Measurements from ENCODE around the gene TTBK2. TPM values are rescaled to one million over a fixed set of nuclear protein-coding genes. Genes with fewer than 3 reads are reported as not detected.

Gene TTBK2
- total RNA-seq, 1 experiment from 2014 or later, result 17.2 TPM

- no peaks in the 10 kb centered on the region for H3K27me3 ChIP-seq (ENCODE audit: control insufficient read depth, insufficient read depth, low read length)
- ATAC-seq (peak; percentile 96), DNase-seq (ENCODE audit: low read depth, low spot score) (peak; percentile 41)
- in situ Hi-C loops (cut with HindIII; ENCODE audit: low pct_unique_long_range_greater_than_20kb, low sequenced_read_pairs), result no loop called here
- ChIA-PET POLR2A (interaction anchor here (1.1 kb wide), 1 partner anchor 398 kb away, joined by 3 read pairs; no protein-coding TSS in a partner anchor), CTCF (interaction anchor here (0.5 to 1.4 kb wide), 3 partner anchors 141 to 549 kb away, joined by 3 to 11 read pairs (median 4); no protein-coding TSS in a partner anchor)
- TF ChIP-seq REST (IDR thresholded peaks at IDR 0.05; ENCODE audit: insufficient read depth in 1 of 2, low read depth in 2 of 2, low read length in 1 of 2) (no peak), POLR2AphosphoS5 (IDR thresholded peaks at IDR 0.05; ENCODE audit: low read depth, low read length) (peak; percentile 82)
- intact Hi-C loops (cut with micrococcal nuclease; ENCODE audit: unreplicated experiment), result no loop called here
- H3K36me3 ChIP-seq (ENCODE audit: control insufficient read depth, insufficient read depth, low read length), result no peaks in the 10 kb centered on the region
- H3K9me3 ChIP-seq (ENCODE audit: control insufficient read depth, insufficient read depth, low read depth, low read length), result no peaks in the 10 kb centered on the region
- no TSS peak for BruUV-seq (replicated peaks)
- H3K4me3 ChIP-seq (ENCODE audit: low read depth in 2 of 2, low read length in 2 of 2), result peak within 1 kb of the TSS; percentile 77 to 78
- H3K4me1 ChIP-seq (ENCODE audit: control insufficient read depth, insufficient read depth, low read length), result 0 out of 2 replicates have a peak, but pooled peaks cover 11% of the 10 kb centered on the region
- H3K27ac ChIP-seq (ENCODE audit: low read length), result peak within 1 kb of the TSS; percentile 87
Measured at GRCh38 chr15:42736793-42737528, 183.6 kb downstream of the TTBK2 start, which contains the start of gene CDAN1. Gene CDAN1, minus strand, starts transcription at chr15:42737128. Its CDS starts 26 bp downstream, at chr15:42737102.

- ChIA-PET POLR2A (interaction anchor here (0.6 kb wide), 1 partner anchor 24 kb away, joined by 4 read pairs; no protein-coding TSS in a partner anchor), CTCF (no interaction called here)
- in situ Hi-C loops (cut with HindIII; ENCODE audit: low pct_unique_long_range_greater_than_20kb, low sequenced_read_pairs), result no loop called here
- Histone ChIP-seq H3K4me1 (ENCODE audit: control insufficient read depth, insufficient read depth, low read length) (0 out of 2 replicates have a peak, but pooled peaks cover 11% of the 10 kb centered on the region), H3K27ac (ENCODE audit: low read length) (peak overlapping the region; percentile 76), H3K27me3 (ENCODE audit: control insufficient read depth, insufficient read depth, low read length) (no peaks in the 10 kb centered on the region), H3K9me3 (ENCODE audit: control insufficient read depth, insufficient read depth, low read depth, low read length) (no peaks in the 10 kb centered on the region), H3K36me3 (ENCODE audit: control insufficient read depth, insufficient read depth, low read length) (peaks cover 2% of the 10 kb centered on the region; the same call in 1 of the 2 replicates), H3K4me3 (ENCODE audit: low read depth in 2 of 2, low read length in 2 of 2) (peak overlapping the region; percentile 77 to 78)
- TF ChIP-seq SIN3A (IDR thresholded peaks at IDR 0.05; ENCODE audit: borderline replicate concordance, insufficient read depth, low read depth, low read length) (no peak), POLR2AphosphoS5 (IDR thresholded peaks at IDR 0.05; ENCODE audit: low read depth, low read length) (no peak; the same call in 1 of the 2 replicates), CTCF (IDR thresholded peaks at IDR 0.05) (no peak), REST (IDR thresholded peaks at IDR 0.05; ENCODE audit: insufficient read depth in 1 of 2, low read depth in 2 of 2, low read length in 1 of 2) (no peak), TCF7L2 (IDR thresholded peaks at IDR 0.05; ENCODE audit: low read depth, low read length) (no peak)
- ATAC-seq (peak; percentile 36), DNase-seq (ENCODE audit: low read depth, low spot score) (no peak)
- BruUV-seq (replicated peaks), result no TSS peak
- intact Hi-C loops (cut with micrococcal nuclease; ENCODE audit: unreplicated experiment), result no loop called here
Measured at GRCh38 chr15:42736178-42736792, 184.3 kb downstream of the TTBK2 start.

All from Panc1 (cell line).